HEK293 (cell line): ENCODE measurements around the gene JMJD4.

Source experiments
- CTCF ChIA-PET: fragments of 350-600 bp; formaldehyde crosslinking; extraction: SDS; loops from one replicate; lab custom pipeline; 2021; ENCODE audit warnings: antibody characterized with exemption; lab: Yijun Ruan, JAX
- POLR2A ChIA-PET: fragments of 300-600 bp; formaldehyde crosslinking; extraction: SDS; loops from one replicate; lab custom pipeline; 2020; ENCODE audit warnings: antibody characterized with exemption, inconsistent platforms; lab: Yijun Ruan, JAX
- H3K27ac ChIP-seq: fragments of 200-500 bp; sonication (Bioruptor generic); 2 replicates; pipeline ENCODE4 v1.5.1; 2014; ENCODE audit warnings: low read depth, low read length, control low read depth, inconsistent platforms; ENCODE audit errors: extremely low read depth
- H3K36me3 ChIP-seq, 2 experiments: fragments of 200-500 bp in 1 of 2; sonication (Bioruptor generic) in 1 of 2; 1 replicate in 1 of 2; 2 replicates in 1 of 2; pipeline ENCODE4 v1.5.1; 2014 to 2017; ENCODE audit warnings: inconsistent platforms in 2 of 2, low read length in 2 of 2; ENCODE audit not compliant: control insufficient read depth in 2 of 2, insufficient read depth in 1 of 2
- H3K4me1 ChIP-seq: fragments of 200-500 bp; sonication (Bioruptor generic); 2 replicates; pipeline ENCODE4 v1.5.1; 2014; ENCODE audit warnings: mild to moderate bottlenecking, low read length, inconsistent platforms; ENCODE audit not compliant: control insufficient read depth, insufficient read depth
- H3K4me3 ChIP-seq: 2 replicates; pipeline ENCODE4 v1.5.1; 2011; ENCODE audit warnings: low read depth, mild to moderate bottlenecking, control low read depth, low read length, moderate library complexity
- H3K9me3 ChIP-seq: fragments of 200-500 bp; sonication (Bioruptor generic); 2 replicates; pipeline ENCODE4 v1.5.1; 2014; ENCODE audit warnings: low read depth, low read length, inconsistent platforms; ENCODE audit not compliant: control insufficient read depth, insufficient read depth
- PBX3 ChIP-seq: sonication (generic); formaldehyde crosslinking; IDR thresholded peaks from 2 replicates; pipeline ENCODE4 v1.8.1; 2022; ENCODE audit warnings: mild to moderate bottlenecking, moderate library complexity, missing genetic modification reagents
- ZBTB10 ChIP-seq: fragments of 450-650 bp; formaldehyde crosslinking; IDR thresholded peaks from 2 replicates; pipeline ENCODE4 v1.5.1; 2016; ENCODE audit warnings: missing biosample characterization, missing genetic modification characterization
- ZNF133 ChIP-seq: fragments of 450-650 bp; formaldehyde crosslinking; IDR thresholded peaks from 2 replicates; pipeline ENCODE4 v1.5.1; 2016; ENCODE audit warnings: missing biosample characterization, missing genetic modification characterization
- ZNF169 ChIP-seq: fragments of 450-650 bp; formaldehyde crosslinking; IDR thresholded peaks from 2 replicates; pipeline ENCODE4 v1.5.1; 2016; ENCODE audit warnings: missing biosample characterization, missing genetic modification characterization
- ZNF23 ChIP-seq: fragments of 450-650 bp; formaldehyde crosslinking; IDR thresholded peaks from 2 replicates; pipeline ENCODE4 v1.5.1; 2016; ENCODE audit warnings: missing biosample characterization, missing genetic modification characterization, borderline replicate concordance
- ZNF324 ChIP-seq: fragments of 450-650 bp; formaldehyde crosslinking; IDR thresholded peaks from 2 replicates; pipeline ENCODE4 v1.5.1; 2016; ENCODE audit warnings: missing biosample characterization, missing genetic modification characterization
- ZNF354C ChIP-seq: fragments of 450-650 bp; formaldehyde crosslinking; IDR thresholded peaks from 2 replicates; pipeline ENCODE4 v1.5.1; 2016; ENCODE audit warnings: missing biosample characterization, missing genetic modification characterization, low read depth, borderline replicate concordance
- ZNF48 ChIP-seq: fragments of 450-650 bp; formaldehyde crosslinking; IDR thresholded peaks from 2 replicates; pipeline ENCODE4 v1.5.1; 2016; ENCODE audit warnings: missing biosample characterization, missing genetic modification characterization
- ZNF530 ChIP-seq: fragments of 450-650 bp; formaldehyde crosslinking; IDR thresholded peaks from 2 replicates; pipeline ENCODE4 v1.5.1; 2016; ENCODE audit warnings: low read depth, missing biosample characterization, missing genetic modification characterization
- ZNF544 ChIP-seq: fragments of 450-650 bp; formaldehyde crosslinking; IDR thresholded peaks from 2 replicates; pipeline ENCODE4 v1.5.0; 2017; ENCODE audit warnings: missing biosample characterization, missing genetic modification characterization
- ZNF558 ChIP-seq: fragments of 450-650 bp; formaldehyde crosslinking; IDR thresholded peaks from 2 replicates; pipeline ENCODE4 v1.5.1; 2016; ENCODE audit warnings: missing biosample characterization, missing genetic modification characterization
- ZNF777 ChIP-seq: fragments of 450-650 bp; formaldehyde crosslinking; IDR thresholded peaks from 2 replicates; pipeline ENCODE4 v1.5.1; 2017; ENCODE audit warnings: missing biosample characterization, missing genetic modification characterization, borderline replicate concordance
- ZNF792 ChIP-seq: fragments of 450-650 bp; formaldehyde crosslinking; IDR thresholded peaks from 2 replicates; pipeline ENCODE4 v1.5.1; 2016; ENCODE audit warnings: missing biosample characterization, missing genetic modification characterization
- TF ChIP-seq, protein P1 (sequence below): fragments of 450-650 bp; formaldehyde crosslinking; IDR thresholded peaks from 2 replicates; pipeline ENCODE4 v1.5.1; 2017; ENCODE audit warnings: missing biosample characterization, missing genetic modification characterization
- TF ChIP-seq, protein P2 (sequence below): fragments of 450-650 bp; formaldehyde crosslinking; IDR thresholded peaks from 2 replicates; pipeline ENCODE4 v1.5.1; 2016; ENCODE audit warnings: missing biosample characterization, missing genetic modification characterization, borderline replicate concordance
- TF ChIP-seq, protein P3 (sequence below): fragments of 450-650 bp; IDR thresholded peaks from 2 replicates; pipeline ENCODE4 v1.5.1; 2018; ENCODE audit warnings: missing biosample characterization, missing genetic modification characterization
- TF ChIP-seq, protein P4 (sequence below): fragments of 450-650 bp; formaldehyde crosslinking; IDR thresholded peaks from 2 replicates; pipeline ENCODE4 v1.5.1; 2016; ENCODE audit warnings: missing biosample characterization, missing genetic modification characterization
- TF ChIP-seq, protein P5 (sequence below): fragments of 450-650 bp; formaldehyde crosslinking; IDR thresholded peaks from 2 replicates; pipeline ENCODE4 v1.5.1; 2016; ENCODE audit warnings: missing biosample characterization, missing genetic modification characterization

JMJD4 gene

GRCh38 chr1:227782226-227782625, 47.1 kb upstream of the JMJD4 start:
- H3K4me3 ChIP-seq: no peak overlapping the region
- POLR2A ChIA-PET: no interaction called here
- H3K36me3 ChIP-seq: peaks cover 3 to 46% of the 10 kb centered on the region in 2 experiments
- CTCF ChIA-PET: no interaction called here
- H3K27ac ChIP-seq: no peak overlapping the region
- no peaks in the 10 kb centered on the region for H3K4me1 ChIP-seq
- no peaks in the 10 kb centered on the region for H3K9me3 ChIP-seq
- no peak for TF ChIP-seq ZNF48 (tag by site-specific recombination)
- TF ChIP-seq, protein P1, sequence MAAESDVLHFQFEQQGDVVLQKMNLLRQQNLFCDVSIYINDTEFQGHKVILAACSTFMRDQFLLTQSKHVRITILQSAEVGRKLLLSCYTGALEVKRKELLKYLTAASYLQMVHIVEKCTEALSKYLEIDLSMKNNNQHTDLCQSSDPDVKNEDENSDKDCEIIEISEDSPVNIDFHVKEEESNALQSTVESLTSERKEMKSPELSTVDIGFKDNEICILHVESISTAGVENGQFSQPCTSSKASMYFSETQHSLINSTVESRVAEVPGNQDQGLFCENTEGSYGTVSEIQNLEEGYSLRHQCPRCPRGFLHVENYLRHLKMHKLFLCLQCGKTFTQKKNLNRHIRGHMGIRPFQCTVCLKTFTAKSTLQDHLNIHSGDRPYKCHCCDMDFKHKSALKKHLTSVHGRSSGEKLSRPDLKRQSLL: no peak
- no peak for TF ChIP-seq ZNF169
- no peak for TF ChIP-seq ZNF792
- TF ChIP-seq ZNF23: no peak
- no peak for TF ChIP-seq ZNF558 (tag by site-specific recombination)
- no peak for TF ChIP-seq PBX3 (CRISPR knock-in tag)
- TF ChIP-seq ZNF133: no peak
- TF ChIP-seq ZNF777 (tag by site-specific recombination): no peak
- TF ChIP-seq ZNF354C: no peak
- TF ChIP-seq ZBTB10 (tag by site-specific recombination): no peak
- no peak for TF ChIP-seq ZNF530 (tag by site-specific recombination)
- TF ChIP-seq ZNF544 (tag by site-specific recombination): no peak
- TF ChIP-seq, protein P2, sequence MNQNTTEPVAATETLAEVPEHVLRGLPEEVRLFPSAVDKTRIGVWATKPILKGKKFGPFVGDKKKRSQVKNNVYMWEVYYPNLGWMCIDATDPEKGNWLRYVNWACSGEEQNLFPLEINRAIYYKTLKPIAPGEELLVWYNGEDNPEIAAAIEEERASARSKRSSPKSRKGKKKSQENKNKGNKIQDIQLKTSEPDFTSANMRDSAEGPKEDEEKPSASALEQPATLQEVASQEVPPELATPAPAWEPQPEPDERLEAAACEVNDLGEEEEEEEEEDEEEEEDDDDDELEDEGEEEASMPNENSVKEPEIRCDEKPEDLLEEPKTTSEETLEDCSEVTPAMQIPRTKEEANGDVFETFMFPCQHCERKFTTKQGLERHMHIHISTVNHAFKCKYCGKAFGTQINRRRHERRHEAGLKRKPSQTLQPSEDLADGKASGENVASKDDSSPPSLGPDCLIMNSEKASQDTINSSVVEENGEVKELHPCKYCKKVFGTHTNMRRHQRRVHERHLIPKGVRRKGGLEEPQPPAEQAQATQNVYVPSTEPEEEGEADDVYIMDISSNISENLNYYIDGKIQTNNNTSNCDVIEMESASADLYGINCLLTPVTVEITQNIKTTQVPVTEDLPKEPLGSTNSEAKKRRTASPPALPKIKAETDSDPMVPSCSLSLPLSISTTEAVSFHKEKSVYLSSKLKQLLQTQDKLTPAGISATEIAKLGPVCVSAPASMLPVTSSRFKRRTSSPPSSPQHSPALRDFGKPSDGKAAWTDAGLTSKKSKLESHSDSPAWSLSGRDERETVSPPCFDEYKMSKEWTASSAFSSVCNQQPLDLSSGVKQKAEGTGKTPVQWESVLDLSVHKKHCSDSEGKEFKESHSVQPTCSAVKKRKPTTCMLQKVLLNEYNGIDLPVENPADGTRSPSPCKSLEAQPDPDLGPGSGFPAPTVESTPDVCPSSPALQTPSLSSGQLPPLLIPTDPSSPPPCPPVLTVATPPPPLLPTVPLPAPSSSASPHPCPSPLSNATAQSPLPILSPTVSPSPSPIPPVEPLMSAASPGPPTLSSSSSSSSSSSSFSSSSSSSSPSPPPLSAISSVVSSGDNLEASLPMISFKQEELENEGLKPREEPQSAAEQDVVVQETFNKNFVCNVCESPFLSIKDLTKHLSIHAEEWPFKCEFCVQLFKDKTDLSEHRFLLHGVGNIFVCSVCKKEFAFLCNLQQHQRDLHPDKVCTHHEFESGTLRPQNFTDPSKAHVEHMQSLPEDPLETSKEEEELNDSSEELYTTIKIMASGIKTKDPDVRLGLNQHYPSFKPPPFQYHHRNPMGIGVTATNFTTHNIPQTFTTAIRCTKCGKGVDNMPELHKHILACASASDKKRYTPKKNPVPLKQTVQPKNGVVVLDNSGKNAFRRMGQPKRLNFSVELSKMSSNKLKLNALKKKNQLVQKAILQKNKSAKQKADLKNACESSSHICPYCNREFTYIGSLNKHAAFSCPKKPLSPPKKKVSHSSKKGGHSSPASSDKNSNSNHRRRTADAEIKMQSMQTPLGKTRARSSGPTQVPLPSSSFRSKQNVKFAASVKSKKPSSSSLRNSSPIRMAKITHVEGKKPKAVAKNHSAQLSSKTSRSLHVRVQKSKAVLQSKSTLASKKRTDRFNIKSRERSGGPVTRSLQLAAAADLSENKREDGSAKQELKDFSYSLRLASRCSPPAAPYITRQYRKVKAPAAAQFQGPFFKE (tag by site-specific recombination): no peak

- CTCF ChIA-PET: no interaction called here
- Histone ChIP-seq H3K4me1 (no peaks in the 10 kb centered on the region), H3K27ac (no peak overlapping the region), H3K9me3 (no peaks in the 10 kb centered on the region), H3K4me3 (no peak overlapping the region), H3K36me3 (peaks cover 3 to 52% of the 10 kb centered on the region in 2 experiments)
- POLR2A ChIA-PET: no interaction called here
- TF ChIP-seq, protein P3, sequence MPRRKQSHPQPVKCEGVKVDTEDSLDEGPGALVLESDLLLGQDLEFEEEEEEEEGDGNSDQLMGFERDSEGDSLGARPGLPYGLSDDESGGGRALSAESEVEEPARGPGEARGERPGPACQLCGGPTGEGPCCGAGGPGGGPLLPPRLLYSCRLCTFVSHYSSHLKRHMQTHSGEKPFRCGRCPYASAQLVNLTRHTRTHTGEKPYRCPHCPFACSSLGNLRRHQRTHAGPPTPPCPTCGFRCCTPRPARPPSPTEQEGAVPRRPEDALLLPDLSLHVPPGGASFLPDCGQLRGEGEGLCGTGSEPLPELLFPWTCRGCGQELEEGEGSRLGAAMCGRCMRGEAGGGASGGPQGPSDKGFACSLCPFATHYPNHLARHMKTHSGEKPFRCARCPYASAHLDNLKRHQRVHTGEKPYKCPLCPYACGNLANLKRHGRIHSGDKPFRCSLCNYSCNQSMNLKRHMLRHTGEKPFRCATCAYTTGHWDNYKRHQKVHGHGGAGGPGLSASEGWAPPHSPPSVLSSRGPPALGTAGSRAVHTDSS (tag by site-specific recombination): no peak
- no peak for TF ChIP-seq ZNF324 (tag by site-specific recombination)
- TF ChIP-seq, protein P4, sequence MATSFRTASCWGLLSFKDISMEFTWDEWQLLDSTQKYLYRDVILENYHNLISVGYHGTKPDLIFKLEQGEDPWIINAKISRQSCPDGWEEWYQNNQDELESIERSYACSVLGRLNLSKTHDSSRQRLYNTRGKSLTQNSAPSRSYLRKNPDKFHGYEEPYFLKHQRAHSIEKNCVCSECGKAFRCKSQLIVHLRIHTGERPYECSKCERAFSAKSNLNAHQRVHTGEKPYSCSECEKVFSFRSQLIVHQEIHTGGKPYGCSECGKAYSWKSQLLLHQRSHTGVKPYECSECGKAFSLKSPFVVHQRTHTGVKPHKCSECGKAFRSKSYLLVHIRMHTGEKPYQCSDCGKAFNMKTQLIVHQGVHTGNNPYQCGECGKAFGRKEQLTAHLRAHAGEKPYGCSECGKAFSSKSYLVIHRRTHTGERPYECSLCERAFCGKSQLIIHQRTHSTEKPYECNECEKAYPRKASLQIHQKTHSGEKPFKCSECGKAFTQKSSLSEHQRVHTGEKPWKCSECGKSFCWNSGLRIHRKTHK (tag by site-specific recombination): no peak
- TF ChIP-seq, protein P5, sequence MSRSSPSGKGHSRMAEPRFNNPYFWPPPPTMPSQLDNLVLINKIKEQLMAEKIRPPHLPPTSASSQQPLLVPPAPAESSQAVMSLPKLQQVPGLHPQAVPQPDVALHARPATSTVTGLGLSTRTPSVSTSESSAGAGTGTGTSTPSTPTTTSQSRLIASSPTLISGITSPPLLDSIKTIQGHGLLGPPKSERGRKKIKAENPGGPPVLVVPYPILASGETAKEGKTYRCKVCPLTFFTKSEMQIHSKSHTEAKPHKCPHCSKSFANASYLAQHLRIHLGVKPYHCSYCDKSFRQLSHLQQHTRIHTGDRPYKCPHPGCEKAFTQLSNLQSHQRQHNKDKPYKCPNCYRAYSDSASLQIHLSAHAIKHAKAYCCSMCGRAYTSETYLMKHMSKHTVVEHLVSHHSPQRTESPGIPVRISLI (tag by site-specific recombination): peak; percentile 44; the same call in 1 of the 2 replicates
These were observed 46.3 kb upstream of the JMJD4 start for GRCh38 chr1:227781314-227781930.
